Measurements from ENCODE around the gene TFF3.

DNA sequence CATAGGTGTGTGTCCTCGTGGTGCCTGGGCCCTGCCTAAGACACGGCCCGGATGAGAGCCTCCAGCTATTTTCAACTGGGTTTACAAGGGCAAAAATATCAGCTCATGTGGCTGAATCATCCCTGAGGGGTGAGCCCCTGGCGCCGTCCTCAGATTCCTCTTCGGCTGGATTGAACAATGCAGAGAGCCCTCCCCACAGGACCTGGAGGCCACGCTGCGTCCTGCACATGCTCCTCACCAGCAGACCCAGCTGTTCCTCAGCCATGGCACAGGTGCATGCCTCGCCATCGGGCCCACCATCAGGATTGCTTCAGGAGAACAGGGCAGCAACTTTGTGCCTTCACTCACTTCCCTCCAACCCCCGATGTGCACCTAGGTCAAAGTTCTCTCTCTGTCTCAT, 35.3 kb downstream of the TFF3 start:
- TF ChIP-seq, protein P1, sequence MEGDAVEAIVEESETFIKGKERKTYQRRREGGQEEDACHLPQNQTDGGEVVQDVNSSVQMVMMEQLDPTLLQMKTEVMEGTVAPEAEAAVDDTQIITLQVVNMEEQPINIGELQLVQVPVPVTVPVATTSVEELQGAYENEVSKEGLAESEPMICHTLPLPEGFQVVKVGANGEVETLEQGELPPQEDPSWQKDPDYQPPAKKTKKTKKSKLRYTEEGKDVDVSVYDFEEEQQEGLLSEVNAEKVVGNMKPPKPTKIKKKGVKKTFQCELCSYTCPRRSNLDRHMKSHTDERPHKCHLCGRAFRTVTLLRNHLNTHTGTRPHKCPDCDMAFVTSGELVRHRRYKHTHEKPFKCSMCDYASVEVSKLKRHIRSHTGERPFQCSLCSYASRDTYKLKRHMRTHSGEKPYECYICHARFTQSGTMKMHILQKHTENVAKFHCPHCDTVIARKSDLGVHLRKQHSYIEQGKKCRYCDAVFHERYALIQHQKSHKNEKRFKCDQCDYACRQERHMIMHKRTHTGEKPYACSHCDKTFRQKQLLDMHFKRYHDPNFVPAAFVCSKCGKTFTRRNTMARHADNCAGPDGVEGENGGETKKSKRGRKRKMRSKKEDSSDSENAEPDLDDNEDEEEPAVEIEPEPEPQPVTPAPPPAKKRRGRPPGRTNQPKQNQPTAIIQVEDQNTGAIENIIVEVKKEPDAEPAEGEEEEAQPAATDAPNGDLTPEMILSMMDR (IDR thresholded peaks at IDR 0.05) = no peak
- TF ChIP-seq POLR2A (IDR thresholded peaks at IDR 0.05) = no peak

Data from suprapubic skin (tissue), 3 donors.